Loucy (cell line): ENCODE measurements around the gene FAM131C.

Experiments
- H2AFZ ChIP-seq: fragments of 200-600 bp; sonication (generic); 2 replicates; pipeline ENCODE4 v1.6.0; 2016; ENCODE audit warnings: antibody characterized with exemption, mild to moderate bottlenecking, low read length, moderate library complexity
- H3F3A ChIP-seq: fragments of 200-600 bp; 2 replicates; pipeline ENCODE4 v1.6.0; 2016; ENCODE audit warnings: antibody characterized with exemption, low read depth, mild to moderate bottlenecking
- H3K27me3 ChIP-seq: fragments of 200-600 bp; sonication (generic); 2 replicates; pipeline ENCODE4 v1.6.1; 2014; ENCODE audit warnings: low read length, mild to moderate bottlenecking; ENCODE audit not compliant: insufficient read depth, poor library complexity, severe bottlenecking
- H3K36me3 ChIP-seq: fragments of 200-600 bp; sonication (generic); 2 replicates; pipeline ENCODE4 v1.6.1; 2016; ENCODE audit warnings: low read length; ENCODE audit not compliant: insufficient read depth
- H3K4me1 ChIP-seq: fragments of 200-600 bp; sonication (generic); 2 replicates; pipeline ENCODE4 v1.5.1; 2014; ENCODE audit warnings: low read length, mild to moderate bottlenecking; ENCODE audit not compliant: insufficient read depth, poor library complexity, severe bottlenecking
- H3K4me2 ChIP-seq: fragments of 200-600 bp; sonication (generic); 2 replicates; pipeline ENCODE4 v1.6.0; 2014; ENCODE audit warnings: antibody characterized with exemption, low read length, low read depth, mild to moderate bottlenecking; ENCODE audit not compliant: poor library complexity, severe bottlenecking
- H3K4me3 ChIP-seq: fragments of 200-600 bp; sonication (generic); 2 replicates; pipeline ENCODE4 v1.5.1; 2014; ENCODE audit warnings: low read length, mild to moderate bottlenecking, mixed read lengths; ENCODE audit not compliant: poor library complexity, severe bottlenecking
- H3K79me2 ChIP-seq: fragments of 200-600 bp; sonication (generic); 2 replicates; pipeline ENCODE4 v1.6.1; 2014; ENCODE audit warnings: low read length; ENCODE audit not compliant: insufficient read depth
- H3K9ac ChIP-seq: fragments of 200-600 bp; sonication (generic); 2 replicates; pipeline ENCODE4 v1.6.0; 2014; ENCODE audit warnings: mild to moderate bottlenecking, low read depth, low read length, moderate library complexity; ENCODE audit not compliant: poor library complexity, severe bottlenecking
- H3K9me2 ChIP-seq: fragments of 200-600 bp; sonication (generic); replicated peaks from 2 replicates; pipeline ENCODE4 v1.6.1; 2016; ENCODE audit warnings: low read depth, low read length, mixed read lengths
- H3K9me3 ChIP-seq: fragments of 200-600 bp; sonication (generic); 2 replicates; pipeline ENCODE4 v1.6.1; 2014; ENCODE audit warnings: mild to moderate bottlenecking, antibody characterized with exemption, low read length, low read depth; ENCODE audit not compliant: insufficient read depth
- H4K20me1 ChIP-seq: fragments of 200-600 bp; sonication (generic); 2 replicates; pipeline ENCODE4 v1.6.0; 2014; ENCODE audit warnings: antibody characterized with exemption, low read length, mild to moderate bottlenecking; ENCODE audit not compliant: insufficient read depth, poor library complexity, severe bottlenecking
- EZH2phosphoT487 ChIP-seq: fragments of 200-600 bp; IDR thresholded peaks from 2 replicates; pipeline ENCODE4 v1.6.1; 2018; ENCODE audit warnings: antibody characterized with exemption, mild to moderate bottlenecking, moderate library complexity, borderline replicate concordance
- TF ChIP-seq, protein P1 (sequence below): fragments of 200-600 bp; sonication (generic); conservative IDR thresholded peaks from 2 replicates; pipeline ENCODE4 v1.5.1; 2014; ENCODE audit warnings: mild to moderate bottlenecking, antibody characterized with exemption, low read length

FAM131C gene

DNA sequence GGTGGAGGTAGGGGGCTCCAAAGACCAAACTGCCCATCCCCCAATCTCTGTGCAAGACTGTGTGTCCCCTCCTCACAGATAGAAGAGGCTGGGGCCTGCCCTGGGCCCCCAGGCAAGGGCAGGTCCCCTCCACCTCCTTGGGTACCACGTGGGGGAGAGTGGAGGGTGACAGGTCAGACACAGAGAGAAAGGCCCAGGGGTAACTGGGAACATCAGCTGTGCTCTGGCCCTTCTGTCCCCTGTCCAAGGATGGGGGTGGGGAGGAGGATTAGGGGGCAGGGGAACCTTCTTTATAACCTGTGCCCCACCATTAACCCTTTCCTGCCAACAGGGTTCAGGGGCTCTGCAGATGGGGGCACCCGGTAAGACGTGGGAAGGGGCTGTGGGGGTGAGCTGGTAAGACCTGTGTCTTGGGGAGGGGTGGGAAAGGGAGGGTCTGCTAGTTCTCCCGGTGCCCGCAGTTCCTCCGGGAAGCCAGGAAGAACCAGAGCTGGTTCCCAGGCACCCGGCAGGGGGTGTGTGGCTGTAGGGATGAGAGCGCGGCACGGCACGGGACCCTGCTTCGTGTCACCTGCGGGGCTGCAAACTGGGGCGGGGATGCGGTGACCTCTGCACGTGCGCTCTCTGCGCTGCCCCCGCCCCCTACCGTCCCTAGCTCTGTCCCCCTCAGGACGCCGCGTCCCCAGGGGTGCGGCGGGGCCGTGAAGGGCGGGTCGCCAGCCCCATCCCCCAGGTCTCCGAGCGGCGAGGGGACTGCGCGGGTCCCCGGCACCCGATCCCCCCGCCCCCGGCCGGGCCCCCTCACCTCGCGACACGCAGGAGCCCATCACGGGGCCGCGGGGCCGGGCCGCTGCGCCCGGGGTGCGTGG is 601 bp downstream of the FAM131C start:
- Histone ChIP-seq H3K9ac (no peak overlapping the region), H3K4me1 (peaks cover 4% of the 10 kb centered on the region), H3K27me3 (no peaks in the 10 kb centered on the region), H3K4me3 (no peak overlapping the region), H3F3A (no peaks in the 10 kb centered on the region), H3K9me2 (no peaks in the 10 kb centered on the region), H3K9me3 (no peaks in the 10 kb centered on the region), H3K36me3 (no peaks in the 10 kb centered on the region), H3K4me2 (no peak overlapping the region), H2AFZ (no peak overlapping the region), H3K79me2 (no peaks in the 10 kb centered on the region), H4K20me1 (no peaks in the 10 kb centered on the region)
- TF ChIP-seq, protein P1, sequence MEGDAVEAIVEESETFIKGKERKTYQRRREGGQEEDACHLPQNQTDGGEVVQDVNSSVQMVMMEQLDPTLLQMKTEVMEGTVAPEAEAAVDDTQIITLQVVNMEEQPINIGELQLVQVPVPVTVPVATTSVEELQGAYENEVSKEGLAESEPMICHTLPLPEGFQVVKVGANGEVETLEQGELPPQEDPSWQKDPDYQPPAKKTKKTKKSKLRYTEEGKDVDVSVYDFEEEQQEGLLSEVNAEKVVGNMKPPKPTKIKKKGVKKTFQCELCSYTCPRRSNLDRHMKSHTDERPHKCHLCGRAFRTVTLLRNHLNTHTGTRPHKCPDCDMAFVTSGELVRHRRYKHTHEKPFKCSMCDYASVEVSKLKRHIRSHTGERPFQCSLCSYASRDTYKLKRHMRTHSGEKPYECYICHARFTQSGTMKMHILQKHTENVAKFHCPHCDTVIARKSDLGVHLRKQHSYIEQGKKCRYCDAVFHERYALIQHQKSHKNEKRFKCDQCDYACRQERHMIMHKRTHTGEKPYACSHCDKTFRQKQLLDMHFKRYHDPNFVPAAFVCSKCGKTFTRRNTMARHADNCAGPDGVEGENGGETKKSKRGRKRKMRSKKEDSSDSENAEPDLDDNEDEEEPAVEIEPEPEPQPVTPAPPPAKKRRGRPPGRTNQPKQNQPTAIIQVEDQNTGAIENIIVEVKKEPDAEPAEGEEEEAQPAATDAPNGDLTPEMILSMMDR: no peak
- no peak for TF ChIP-seq EZH2phosphoT487

DNA sequence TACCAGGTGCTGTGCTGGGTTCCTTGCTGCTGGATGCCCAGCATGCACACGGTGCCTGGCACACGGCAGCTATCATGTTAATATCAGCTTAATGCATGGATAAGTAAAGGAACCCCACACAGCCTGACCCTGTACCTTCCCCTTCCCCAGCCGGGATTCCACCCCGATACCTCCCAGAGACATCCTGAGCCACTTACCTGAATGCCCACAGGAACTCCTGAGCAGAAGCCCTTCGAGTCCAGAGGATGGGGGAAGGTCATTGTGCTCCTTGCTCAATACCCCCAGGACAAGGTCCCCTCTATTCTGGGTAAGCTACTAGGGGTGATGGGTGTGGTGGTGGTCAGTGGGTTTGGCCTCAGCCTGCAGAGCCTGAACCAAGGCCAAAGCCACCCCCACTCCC is 1.4 kb downstream of the FAM131C start:
- H3K4me1 ChIP-seq: peaks cover 4% of the 10 kb centered on the region
- H3K9me2 ChIP-seq: no peaks in the 10 kb centered on the region
- H3F3A ChIP-seq: no peaks in the 10 kb centered on the region
- no peak overlapping the region for H3K4me2 ChIP-seq
- no peak overlapping the region for H3K9ac ChIP-seq
- TF ChIP-seq EZH2phosphoT487: no peak
- TF ChIP-seq, protein P1: no peak
- no peak overlapping the region for H3K4me3 ChIP-seq
- no peaks in the 10 kb centered on the region for H4K20me1 ChIP-seq
- no peaks in the 10 kb centered on the region for H3K79me2 ChIP-seq
- no peaks in the 10 kb centered on the region for H3K36me3 ChIP-seq
- no peak overlapping the region for H2AFZ ChIP-seq
- H3K9me3 ChIP-seq: no peaks in the 10 kb centered on the region
- no peaks in the 10 kb centered on the region for H3K27me3 ChIP-seq

DNA sequence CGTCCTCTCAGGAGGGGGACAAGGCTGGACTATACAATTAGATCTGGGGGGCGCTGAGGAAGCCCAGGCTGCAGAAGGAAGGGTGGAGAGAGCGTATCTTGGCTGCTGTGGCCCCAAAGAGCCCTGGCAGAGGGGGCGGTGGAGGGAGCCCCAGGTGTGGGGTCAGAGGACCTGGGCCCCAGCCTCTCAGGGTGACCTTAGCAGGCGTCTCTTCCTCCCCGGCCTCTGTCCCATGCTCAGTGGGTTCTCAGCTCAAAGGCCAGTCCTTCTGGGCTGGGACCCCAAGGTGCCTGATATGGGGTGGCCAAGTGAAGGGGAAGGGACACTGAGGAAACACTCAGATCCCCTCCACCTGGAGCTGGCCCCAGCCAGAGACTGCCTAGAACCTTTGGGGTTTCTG is 1.8 kb downstream of the FAM131C start:
- Histone ChIP-seq H3K79me2 (no peaks in the 10 kb centered on the region), H3K27me3 (no peaks in the 10 kb centered on the region), H3K4me1 (peaks cover 4% of the 10 kb centered on the region), H3K9me3 (no peaks in the 10 kb centered on the region), H4K20me1 (no peaks in the 10 kb centered on the region), H3K9ac (no peak overlapping the region), H3K9me2 (no peaks in the 10 kb centered on the region), H3K4me3 (no peak overlapping the region), H2AFZ (no peak overlapping the region), H3K36me3 (no peaks in the 10 kb centered on the region), H3F3A (no peaks in the 10 kb centered on the region), H3K4me2 (no peak overlapping the region)
- TF ChIP-seq, protein P1: no peak
- no peak for TF ChIP-seq EZH2phosphoT487
